ENCODE measurements around the gene PILRB.
"Not testable (repeated sequence)": the region's sequence is repeated elsewhere in the genome, so short reads cannot be mapped to it uniquely, and the experiment has no call there.

The PILRB gene

DNA sequence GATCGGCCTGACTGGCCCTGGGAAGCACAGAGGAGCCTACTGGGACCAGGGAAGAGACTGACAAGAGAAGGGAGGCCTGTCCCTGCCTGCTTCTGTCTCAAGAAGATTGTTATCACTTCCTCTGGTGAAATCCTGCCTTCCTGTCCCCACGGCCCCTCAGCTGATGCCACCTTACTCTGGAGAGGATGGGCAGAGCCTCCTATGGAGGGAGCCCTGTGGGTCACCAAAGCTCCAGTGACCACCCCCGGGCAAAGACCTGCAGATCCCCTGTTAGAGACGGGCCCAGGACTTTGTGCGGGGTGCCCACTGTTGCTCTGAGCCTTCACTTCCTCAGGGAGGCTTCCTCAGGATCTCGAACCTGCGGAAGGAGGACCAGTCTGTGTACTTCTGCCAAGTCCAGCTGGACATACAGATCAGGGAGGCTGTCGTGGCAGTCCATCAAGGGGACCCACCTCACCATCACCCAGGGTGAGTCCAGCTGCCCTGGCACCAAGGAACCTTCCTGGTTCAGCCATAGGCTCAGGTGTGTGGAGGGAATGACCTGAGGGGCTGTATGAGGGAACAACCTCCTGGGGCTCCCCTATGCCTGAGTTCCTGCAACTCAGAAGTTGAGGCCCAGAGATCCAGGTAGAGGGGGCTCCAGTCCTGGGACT is 1.4 kb upstream of the PILRB start:
- DNase-seq (ENCODE audit: low read depth), result no peak

DNA sequence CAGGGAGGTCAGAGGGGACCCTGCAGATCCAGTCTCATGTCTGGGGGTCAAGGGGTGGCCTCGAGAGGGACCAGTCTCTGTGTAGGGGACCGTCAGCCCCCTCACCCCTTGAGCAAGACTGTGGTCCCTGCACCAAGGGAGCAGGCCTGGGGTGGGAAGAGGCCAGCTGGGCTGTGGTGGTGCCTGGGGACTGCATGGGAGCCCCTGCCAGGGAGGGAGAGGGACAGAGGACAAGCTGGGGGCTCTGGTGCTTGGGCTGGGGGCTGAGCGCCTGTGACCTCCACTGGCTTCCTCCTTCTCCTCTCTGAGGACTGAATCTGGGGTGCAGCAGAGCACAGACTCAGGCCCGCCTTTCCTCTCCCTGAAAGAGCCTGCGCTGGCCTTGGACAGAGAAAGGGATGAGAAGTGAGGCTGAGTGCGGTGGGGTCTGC is 771 bp upstream of the PILRB start:
- no peak for DNase-seq (ENCODE audit: low read depth)

DNA sequence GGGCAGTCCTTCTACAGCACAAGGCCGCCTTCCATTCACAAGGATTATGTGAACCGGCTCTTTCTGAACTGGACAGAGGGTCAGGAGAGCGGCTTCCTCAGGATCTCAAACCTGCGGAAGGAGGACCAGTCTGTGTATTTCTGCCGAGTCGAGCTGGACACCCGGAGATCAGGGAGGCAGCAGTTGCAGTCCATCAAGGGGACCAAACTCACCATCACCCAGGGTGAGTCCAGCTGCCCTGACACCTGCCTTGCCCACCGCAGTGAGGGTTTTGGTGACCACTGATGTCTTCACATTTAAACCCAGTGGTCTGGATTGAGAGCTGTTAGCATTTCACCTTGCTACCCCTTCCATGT is 918 bp downstream of the PILRB start:
- no peak for DNase-seq (ENCODE audit: low read depth)

DNA sequence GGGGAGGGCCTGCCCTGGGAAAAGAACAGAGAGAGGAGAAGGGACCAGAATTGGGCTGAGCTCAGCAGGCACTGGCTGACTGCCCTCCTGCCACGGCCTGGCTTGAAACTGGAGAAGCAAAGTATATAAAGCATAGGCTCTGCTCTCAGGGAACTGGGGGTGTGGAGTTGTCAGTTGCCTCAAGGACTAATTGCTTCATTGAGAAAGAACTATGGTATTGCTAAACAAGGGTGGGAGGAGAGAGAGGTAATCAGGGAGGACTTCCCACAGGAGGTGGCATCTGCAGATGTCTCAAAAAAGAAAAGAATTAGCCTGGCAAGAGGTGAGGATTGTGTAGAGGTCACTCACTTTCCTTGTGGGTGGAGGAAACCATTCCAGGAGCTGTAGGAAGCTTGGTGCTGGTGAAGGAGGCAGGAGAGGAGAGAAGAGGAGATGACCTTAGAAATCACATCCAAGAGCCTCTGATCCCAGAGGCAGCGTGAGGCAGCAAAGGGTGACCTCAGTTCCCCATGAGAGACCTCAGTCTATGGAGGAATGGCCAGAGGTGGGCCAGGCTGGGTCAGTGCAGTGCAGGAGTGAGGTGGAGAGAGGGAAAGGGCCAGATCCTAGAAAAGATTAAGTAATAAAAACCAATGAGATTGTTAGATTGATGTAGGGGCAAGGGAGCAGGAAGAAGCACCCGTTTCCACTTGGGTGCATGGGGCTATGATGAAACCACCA is 2.4 kb downstream of the PILRB start:
- no peak for DNase-seq (ENCODE audit: low read depth)

DNA sequence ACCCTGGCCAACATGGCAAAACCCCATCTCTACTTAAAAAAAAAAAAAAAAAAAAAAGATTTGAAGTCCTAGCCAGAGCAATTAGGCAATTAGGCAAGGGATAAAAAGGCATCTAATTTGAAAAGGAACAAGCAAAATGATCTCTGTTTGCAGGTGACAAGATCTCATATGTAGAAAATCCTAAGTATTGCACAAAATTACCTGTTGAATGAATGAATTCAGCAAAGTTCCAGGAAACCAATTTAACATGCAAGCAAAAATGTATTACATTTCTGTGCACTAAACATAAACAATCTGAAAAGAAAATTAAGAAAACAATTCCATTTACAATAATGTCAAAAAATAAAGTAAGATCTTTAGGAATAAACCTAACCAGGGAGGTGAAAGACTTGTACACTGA is 5.2 kb downstream of the PILRB start:
- DNase-seq (ENCODE audit: low read depth), result no peak

DNA sequence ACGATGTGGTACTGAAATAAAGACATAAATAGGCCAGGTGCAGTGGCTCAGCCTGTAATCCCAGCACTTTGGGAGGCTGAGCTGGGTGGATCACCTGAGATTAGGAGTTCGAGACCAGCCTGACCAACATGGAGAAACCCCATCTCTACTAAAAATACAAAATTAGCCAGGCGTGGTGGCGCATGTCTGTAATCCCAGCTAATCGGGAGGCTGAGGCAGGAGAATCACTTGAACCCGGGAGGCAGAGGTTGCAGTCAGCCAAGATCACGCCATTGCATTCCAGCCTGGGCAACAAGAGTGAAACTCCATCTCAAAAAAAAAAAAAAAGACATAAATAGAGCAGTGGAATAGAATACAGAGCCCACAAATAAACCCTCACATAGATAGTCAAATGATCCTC is 5.9 kb downstream of the PILRB start:
- not testable (repeated sequence) for DNase-seq (ENCODE audit: low read depth)

DNA sequence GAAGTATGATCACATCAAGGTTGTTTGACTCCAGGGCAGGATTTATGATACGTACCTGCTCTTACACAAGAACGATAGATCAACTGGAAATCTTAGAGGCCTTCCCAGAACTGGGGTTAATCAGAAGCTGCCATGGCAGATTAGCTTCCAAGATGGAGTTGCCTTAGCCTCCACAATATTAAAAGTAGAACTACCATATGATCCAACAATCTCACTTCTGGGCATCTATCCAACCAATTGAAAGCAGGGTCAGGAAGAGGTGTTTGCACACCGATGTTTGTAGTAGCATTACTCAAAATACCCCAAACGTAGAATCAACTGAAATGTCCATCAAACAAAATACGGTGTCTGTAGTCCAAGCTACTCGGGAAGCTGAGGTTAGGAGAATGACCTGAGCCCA is 6.6 kb downstream of the PILRB start:
- DNase-seq (ENCODE audit: low read depth), result no peak

DNA sequence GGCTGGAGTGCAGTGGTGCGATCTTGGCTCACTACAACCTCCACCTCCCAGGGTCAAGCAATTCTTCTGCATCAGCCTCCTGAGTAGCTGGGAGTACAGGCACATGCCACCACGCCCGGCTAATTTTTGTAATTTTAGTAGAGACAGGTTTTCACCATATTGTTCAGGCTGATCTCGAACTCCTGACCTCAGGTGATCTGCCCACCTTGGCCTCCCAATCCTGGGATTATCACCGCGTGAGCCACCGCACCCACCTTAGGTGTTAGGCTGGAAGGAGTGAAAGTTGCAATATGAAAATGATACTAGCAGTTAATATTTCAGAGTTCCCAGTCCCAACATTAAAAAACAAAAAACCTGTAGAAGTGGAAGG is 8.1 kb downstream of the PILRB start:
- not testable (repeated sequence) for DNase-seq (ENCODE audit: low read depth)

DNA sequence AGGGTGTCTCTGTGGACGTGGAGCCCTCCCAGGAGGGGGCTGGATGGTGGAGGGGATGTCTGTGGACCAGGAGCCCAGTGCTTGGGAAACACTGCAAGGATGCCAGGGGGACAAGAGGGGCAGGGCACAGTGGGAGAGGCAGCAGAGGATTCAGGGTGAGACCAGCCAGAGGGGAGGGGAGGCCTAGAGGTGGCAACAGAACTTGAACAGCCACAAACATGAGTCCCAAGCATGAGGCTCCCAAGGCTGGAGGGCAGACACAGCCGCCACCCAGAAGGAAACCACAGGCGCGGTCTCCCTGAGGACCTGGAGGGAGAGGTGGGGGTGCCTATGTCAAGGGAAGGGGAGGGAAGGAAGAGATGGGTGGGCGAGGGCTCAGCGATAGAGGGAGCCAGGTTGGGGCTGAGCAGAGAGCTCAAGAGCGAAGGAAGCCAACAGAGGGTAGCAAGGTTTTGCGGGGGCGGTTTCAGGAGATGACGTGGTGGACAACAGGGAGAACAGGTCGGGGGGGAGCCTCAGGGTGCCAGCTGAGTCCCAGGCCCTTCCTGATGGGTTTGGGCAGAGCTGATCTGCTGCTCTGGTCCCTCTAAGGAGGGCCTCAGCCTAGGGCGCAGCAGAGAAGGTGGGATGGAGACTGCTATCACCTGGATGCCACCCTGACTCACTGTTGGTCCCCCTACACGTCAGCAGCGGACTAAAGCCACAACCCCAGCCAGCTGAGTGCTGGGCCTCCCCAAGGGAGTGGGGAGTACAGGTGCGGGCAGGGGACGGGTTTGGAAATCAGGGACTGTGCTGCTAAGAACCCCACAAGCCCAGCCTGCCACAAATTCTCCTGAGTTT is 8.7 kb downstream of the PILRB start:
- DNase-seq (ENCODE audit: low read depth), result no peak

DNA sequence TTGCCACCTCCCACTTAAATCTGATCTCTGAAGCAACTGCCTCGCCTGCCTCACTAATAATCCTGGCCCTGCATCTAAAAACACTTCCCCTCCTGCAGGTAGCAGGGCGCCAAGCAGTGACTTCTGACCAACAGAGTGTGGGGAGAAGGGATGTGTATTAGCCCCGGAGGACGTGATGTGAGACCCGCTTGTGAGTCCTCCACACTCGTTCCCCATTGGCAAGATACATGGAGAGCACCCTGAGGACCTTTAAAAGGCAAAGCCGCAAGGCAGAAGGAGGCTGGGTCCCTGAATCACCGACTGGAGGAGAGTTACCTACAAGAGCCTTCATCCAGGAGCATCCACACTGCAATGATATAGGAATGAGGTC is 9.3 kb downstream of the PILRB start:
- no peak for DNase-seq (ENCODE audit: low read depth)

DNA sequence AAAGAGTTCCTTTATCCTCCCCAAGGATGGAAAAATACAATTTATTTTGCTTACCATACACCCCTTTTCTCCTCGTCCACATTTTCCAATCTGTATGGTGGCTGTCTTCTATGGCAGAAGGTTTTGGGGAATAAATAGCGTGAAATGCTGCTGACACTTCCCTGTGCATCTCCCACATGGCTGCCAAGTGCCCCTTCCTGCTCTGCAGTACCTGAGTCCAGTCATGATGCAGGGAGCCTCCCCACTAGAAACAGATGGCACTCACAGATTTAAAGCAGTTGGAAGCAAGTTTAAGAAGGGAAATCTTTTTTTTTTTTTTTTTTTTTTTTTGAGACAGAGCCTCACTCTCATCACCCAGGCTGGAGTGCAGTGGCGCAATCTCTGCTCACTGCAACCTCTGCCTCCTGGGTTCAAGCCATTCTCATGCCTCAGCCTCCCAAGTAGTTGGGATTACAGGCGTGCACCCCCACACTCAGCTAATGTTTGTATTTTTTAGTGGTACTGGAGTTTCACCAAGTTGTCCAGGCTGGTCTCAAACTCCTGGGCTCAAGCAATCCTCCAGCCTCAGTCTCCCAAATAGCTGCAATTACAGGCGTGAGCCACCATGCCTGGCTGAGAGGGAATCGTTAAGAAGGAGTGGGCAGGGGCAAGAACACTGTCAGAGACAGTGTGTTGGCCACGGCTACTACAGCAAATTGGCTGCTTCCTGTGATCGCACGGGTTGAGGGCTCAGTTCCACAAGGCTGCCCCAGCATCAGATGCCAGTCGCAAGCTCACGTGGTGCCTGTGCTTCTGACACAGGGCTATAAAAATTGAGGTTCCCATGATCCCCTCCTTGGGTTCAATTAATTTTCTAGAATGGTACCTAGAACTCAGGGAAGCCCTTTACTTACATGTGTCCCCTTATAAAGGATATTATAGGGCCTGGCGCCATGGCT is 10.0 kb downstream of the PILRB start:
- DNase-seq (ENCODE audit: low read depth), result no peak

DNA sequence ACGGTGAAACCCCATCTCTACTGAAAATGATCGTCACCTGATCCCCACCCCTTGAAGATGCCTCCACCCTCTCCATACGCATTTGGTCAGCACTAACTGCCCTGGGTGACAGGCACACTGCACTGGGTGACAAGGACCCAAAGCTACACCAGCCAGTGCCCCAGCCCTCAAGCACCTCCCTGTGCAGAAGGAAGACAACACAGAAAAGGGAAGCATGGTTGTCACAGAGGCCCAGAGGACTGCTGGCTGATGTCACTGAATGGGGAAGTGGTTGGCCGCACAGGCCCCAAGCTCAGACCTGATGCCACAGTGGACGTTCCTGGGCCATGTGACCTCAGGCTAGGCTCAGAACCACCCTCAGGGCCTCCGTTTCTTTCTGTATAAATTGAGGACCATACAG is 11.2 kb downstream of the PILRB start:
- no peak for DNase-seq (ENCODE audit: low read depth)

DNA sequence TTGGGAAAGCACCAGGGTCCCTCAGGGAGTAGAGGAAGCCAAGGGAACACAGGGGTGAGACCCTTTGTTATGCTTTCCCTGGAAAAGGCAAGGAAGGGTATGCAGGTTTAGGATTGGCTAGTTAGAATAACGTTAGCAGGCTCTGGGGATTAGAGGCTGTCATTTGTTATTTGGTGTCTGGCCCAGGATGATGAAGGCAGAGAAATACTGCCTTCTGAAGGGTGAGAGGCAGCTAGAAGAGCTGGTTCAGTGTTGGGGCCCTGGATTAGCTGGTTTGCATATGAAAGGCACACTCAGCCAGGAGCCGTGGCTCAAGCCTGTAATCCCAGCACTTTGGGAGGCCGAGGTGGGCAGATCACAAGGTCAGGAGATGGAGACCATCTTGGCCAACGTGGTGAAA is 12.4 kb downstream of the PILRB start:
- DNase-seq (ENCODE audit: low read depth), result no peak

DNA sequence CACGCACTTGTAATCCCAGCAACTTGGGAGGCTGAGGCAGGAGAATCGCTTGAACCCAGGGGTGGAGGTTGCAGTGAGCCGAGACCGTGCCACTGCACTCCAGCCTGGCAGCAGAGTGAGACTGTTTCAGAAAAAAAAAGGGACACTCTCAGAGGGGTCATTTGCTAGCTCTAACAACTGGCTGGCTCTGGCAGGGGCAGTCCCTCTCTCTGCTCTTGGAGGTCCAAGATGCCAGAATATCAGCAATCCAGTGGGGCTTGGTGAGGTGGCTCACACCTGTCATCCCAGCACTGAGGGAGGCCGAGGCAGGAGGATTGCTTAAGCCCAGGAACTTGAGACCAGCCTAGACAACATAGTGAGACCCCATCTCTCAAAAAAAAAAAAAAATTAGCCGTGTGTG is 12.8 kb downstream of the PILRB start:
- no peak for DNase-seq (ENCODE audit: low read depth)

DNA sequence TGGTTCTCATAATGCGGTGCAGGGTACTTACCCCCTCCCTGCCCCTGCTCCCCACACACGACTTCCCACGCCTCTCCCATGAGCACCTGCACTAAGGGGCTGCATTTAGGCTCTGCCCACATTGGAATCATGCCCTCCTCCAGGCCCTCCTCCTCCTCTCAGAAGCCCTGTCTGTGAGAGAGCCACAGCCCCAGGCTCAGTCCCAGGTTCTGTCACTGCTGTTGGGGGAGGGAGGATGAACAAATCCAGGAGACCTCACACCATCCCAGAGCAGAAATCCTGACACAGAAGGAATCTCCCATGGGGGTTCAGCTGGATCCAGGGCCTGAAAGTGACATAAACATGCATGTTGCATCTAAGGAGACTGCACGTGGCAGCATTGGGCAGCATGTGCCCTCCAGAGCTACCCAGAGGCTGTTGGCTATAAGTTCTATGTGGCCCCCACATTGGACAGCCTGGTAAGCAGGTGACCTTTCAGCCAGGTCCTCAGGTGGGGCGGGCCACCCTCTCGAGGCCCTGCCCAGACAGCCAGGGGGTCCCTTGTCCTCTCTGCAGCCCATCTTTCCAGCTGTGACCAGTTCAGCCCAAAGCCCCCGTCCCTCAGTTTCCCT is 13.7 kb downstream of the PILRB start:
- DNase-seq (ENCODE audit: low read depth), result no peak

DNA sequence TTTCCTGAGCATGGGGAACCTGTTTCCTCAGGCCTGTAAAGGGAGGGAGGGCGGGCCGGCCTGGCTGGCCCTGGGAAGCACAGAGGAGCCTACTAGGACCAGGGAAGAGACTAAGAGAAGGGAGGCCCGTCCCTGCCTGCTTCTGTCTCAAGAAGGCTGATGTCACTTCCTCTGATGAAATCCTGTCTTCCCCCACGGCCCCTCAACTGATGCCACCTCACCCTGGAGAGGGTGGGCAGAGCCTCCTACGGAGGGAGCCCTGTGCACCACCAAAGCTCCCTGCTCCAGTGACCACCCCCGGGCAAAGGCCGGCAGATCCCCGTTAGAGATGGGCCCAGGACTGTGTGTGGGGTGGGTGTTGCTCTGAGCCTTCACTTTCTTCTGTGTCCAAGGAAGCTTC is 14.3 kb downstream of the PILRB start:
- DNase-seq (ENCODE audit: low read depth), result no peak

DNA sequence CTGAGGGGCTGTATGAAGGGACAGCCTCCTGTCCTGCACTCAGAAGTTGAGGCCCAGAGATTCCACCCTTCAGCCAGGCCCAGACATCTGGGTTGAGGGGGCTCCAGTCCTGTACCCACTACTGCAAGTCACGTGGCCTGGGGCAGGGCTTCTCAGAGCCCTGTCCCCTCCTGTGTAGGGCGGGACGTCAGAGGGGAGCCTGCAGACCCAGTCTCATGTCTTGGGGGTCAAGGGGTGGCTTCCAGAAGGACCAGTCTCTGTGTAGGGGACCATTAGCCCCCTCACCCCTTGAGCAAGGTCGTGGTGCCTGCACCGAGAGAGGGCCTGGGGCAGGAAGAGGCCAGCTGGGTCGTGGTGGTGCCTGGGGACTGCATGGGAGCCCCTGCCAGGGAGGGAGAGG is 14.8 kb downstream of the PILRB start:
- no peak for DNase-seq (ENCODE audit: low read depth)

DNA sequence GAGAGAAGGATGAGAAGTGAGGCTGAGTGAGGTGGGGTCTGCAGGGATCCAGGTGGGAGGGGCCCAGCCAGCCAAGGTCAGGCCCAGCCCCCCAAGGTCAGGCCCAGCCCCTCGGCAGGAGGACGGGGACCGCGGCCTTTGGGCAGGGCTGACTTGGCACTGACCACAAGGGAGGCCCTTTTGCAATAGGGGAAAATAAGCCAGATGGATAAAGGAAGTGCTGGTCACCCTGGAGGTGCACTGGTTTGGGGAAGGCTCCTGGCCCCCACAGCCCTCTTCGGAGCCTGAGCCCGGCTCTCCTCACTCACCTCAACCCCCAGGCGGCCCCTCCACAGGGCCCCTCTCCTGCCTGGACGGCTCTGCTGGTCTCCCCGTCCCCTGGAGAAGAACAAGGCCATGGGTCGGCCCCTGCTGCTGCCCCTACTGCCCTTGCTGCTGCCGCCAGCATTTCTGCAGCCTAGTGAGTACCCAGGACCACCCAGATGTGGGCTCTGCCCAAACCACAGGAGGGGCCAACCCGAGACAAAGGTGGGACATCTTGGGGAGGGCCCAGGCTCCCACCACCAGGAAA is 15.4 kb downstream of the PILRB start, which contains the start of gene PILRA:
TSS of gene PILRA (plus strand) at position 227 of the 571 bp plus-strand sequence. CDS start at position 397, 170 bp downstream.
- no peak for DNase-seq (ENCODE audit: low read depth)

DNA sequence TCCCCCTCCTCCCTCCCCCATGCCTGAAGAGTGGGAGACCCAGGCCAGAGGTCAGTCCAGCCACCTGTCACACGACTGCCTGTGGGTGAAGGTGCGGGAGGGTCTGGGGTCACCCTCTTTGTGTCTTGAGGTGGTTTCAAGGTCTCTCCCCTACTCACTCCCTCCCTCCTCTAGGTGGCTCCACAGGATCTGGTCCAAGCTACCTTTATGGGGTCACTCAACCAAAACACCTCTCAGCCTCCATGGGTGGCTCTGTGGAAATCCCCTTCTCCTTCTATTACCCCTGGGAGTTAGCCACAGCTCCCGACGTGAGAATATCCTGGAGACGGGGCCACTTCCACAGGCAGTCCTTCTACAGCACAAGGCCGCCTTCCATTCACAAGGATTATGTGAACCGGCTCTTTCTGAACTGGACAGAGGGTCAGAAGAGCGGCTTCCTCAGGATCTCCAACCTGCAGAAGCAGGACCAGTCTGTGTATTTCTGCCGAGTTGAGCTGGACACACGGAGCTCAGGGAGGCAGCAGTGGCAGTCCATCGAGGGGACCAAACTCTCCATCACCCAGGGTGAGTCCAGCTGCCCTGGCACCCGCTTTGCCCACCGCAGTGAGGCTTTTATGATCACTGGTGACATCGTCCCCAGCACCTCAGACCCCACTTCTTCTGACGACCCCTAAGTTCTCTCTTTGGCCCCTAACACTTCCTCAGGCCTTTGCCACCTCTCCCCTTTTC is 16.1 kb downstream of the PILRB start:
- DNase-seq (ENCODE audit: low read depth), result not testable (repeated sequence)

DNA sequence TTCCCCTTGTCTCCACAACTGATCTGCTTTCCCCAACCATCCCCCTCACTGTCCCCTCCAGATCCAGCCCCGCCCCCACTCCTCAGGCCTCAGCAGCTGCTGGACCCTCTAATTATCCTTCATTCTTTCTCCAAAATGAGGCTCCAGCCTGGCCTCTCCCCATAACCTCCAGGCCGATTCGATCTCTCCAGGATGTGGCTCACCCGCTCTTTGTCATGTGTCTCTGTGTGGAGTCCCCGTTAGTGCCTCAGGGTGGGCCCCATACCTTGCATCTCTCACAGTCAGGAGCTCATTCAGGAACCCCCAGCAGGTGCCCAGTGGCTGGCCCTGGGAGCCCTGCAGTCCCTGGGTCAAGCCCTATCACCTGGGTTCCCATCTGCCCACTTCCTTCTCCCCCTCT is 16.7 kb downstream of the PILRB start:
- no peak for DNase-seq (ENCODE audit: low read depth)

DNA sequence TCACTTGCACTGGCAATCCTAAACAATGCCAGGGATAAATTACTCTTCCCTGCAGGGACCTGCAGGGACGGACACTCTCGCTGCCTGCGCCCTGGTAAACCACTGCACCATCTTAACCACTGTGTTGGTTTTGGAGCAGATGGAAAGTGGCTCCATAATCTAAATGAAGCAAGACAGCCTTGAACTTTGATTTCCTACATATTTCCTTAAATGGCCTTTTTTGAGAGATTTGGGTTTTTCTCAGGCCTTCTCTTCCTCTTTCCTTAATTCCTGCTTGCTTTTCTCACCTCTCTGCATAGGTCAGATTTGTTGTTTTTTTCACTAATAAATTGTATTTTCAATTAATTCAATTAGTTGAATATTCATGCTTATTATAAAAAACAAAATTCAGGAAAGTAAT is 18.1 kb downstream of the PILRB start:
- no peak for DNase-seq (ENCODE audit: low read depth)

All from stimulated activated CD8-positive, alpha-beta memory T cell treated with anti-CD3 and anti-CD28 coated beads, Interleukin-15, amount 100 ng/mL, for 1 hour (primary cell).